Mesodermal cell (in vitro differentiated cells): ENCODE measurements around the gene ILKAP. TPM values are rescaled to one million over a fixed set of nuclear protein-coding genes. Genes with fewer than 3 reads are reported as not detected.

Source experiments
- H3K27ac ChIP-seq: 2 replicates; pipeline ENCODE4 v1.7.0; 2013; ENCODE audit warnings: mild to moderate bottlenecking, low read depth, low read length, moderate library complexity; ENCODE audit not compliant: severe bottlenecking
- H3K36me3 ChIP-seq: 2 replicates; pipeline ENCODE4 v1.7.1; 2013; ENCODE audit warnings: mild to moderate bottlenecking, low read length, moderate library complexity; ENCODE audit not compliant: control insufficient read depth, insufficient read depth
- H3K4me1 ChIP-seq: one replicate; pipeline ENCODE4 v1.7.1; 2013; ENCODE audit warnings: mild to moderate bottlenecking, low read length; ENCODE audit not compliant: insufficient read depth, control insufficient read depth, poor library complexity, severe bottlenecking
- H3K4me3 ChIP-seq: 2 replicates; pipeline ENCODE4 v1.7.0; 2013; ENCODE audit warnings: low read length, control low read depth, mild to moderate bottlenecking; ENCODE audit not compliant: insufficient read depth, poor library complexity, severe bottlenecking; ENCODE audit errors: extremely low read depth
- H3K9me3 ChIP-seq: 2 replicates; pipeline ENCODE4 v1.7.1; 2013; ENCODE audit warnings: mild to moderate bottlenecking, low read length, moderate library complexity; ENCODE audit not compliant: control insufficient read depth
- WGBS, 2 experiments: methylation state at CpG; one replicate each; pipeline ENCODE4 v1.1.5; 2013; ENCODE audit warnings: missing lambda C conversion rate in 2 of 2; ENCODE audit not compliant: insufficient coverage in 2 of 2; 5-methylcytosine and 5-hydroxymethylcytosine counted together
- polyA plus RNA-seq, 2 experiments: library from polyadenylated mRNA; stranded (reverse); fragments of 50-300 nt; gene quantifications; one replicate each; pipeline ENCODE4 v1.2.3, GENCODE V29; 2013

ILKAP gene, protein sequence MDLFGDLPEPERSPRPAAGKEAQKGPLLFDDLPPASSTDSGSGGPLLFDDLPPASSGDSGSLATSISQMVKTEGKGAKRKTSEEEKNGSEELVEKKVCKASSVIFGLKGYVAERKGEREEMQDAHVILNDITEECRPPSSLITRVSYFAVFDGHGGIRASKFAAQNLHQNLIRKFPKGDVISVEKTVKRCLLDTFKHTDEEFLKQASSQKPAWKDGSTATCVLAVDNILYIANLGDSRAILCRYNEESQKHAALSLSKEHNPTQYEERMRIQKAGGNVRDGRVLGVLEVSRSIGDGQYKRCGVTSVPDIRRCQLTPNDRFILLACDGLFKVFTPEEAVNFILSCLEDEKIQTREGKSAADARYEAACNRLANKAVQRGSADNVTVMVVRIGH
- polyA plus RNA-seq (2013, experiment 1 of 2), result 30.6 TPM
- polyA plus RNA-seq (2013, experiment 2 of 2), result 32.2 TPM

DNA sequence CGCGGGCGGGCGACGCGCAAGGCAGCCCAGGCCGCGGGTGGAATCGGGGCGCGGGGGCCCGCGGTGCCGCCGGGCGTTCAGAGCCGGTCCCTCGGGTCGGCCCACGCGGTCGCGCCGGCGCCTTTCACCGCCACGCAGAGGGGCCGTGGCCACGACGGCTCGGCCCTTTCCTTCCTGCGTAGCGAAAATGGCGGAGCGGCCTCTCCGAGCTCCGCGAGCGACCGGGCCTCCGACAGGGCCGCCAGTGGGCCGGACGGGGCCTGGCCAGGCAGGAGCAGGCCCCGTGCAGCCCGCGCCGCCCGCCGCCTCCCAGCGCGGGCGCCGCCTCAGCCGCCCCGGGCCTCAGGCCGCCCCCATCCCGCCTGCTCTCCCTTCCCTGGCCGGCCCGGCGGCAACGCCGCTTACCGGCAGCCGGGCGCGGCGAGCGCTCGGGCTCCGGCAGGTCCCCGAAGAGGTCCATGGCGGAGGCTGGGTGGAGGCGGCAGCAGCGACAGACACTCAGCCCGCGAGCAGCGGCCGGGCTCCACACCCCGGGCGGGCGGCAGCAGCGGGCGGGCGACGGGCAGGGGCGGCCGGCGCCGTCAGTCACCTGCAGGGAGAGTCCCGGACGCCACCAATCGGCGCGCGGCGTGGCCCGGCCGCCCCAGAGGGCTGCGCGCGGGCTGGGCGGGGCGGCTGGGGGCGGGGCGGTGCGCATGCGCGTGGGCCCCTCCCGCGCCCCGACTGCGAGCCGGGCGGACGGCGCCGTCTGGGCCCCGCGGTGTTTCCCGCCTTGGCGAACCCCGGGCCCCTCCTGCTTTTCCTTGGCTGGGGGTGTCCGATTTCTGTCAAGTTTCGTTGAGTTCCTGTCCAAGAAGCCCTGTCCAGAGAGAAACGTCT is at the start of gene ILKAP:
Gene ILKAP, minus strand, starts transcription at position 602 of the 879 bp plus-strand sequence. Its CDS starts 142 bp downstream, at position 460.
- peaks cover 5% of the 10 kb centered on the region for H3K9me3 ChIP-seq
- WGBS, 2 experiments, result 0 to 1% methylated on average over 82 to 96 of the region's 126 CpGs
- H3K27ac ChIP-seq, result peak within 1 kb of the TSS; percentile 51
- H3K4me1 ChIP-seq, result peaks cover 6% of the 10 kb centered on the region
- peak within 1 kb of the TSS; percentile 74 for H3K4me3 ChIP-seq
- peaks cover 5% of the 10 kb centered on the region for H3K36me3 ChIP-seq

DNA sequence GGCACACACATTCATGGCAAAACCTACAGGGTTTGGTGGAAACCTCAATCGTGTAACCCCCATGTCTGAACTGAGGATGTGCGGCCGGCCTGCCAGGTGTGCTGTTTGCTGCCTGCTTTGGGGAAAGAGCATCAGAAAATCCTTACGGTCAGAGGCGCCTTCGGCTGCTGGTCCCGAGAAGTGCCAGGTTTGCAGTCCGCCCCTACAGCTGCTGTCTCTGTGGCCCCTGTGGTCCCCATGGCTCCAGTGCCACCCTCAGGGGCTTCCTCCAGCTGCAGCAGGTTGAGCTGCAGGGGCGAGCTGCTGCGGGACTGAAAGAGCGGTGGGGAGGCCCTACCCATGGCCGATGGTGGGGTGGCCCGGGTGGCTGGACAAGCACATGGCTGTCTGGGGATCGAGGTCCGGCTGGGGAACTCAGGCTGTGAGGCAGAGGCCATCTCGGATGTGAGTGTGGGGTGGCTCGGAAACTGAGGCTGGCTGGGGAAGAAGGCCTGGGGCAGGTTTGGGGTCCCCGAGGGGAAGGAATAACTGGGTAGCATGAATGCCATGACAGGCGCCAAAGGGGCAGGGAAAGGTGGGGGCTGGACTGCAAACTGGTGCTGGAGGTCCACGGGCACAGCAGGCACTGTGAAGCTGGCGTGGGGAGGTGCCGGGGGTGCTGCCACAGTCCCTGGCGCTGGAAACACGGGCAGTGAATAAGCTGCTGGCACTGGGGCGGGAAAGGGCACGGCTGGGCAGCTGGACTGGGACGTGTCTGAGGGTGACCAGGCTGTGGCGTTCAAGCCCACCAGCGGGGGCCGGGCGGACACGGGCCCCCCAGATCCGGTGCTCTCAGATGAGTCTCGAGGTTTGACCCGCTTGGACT is 49.5 kb upstream of the ILKAP start:
- 94 to 96% methylated on average over 33 to 34 of the region's 35 CpGs for WGBS, 2 experiments
- Histone ChIP-seq H3K4me1 (no peaks in the 10 kb centered on the region), H3K27ac (no peak overlapping the region), H3K36me3 (peaks cover 9% of the 10 kb centered on the region), H3K9me3 (no peaks in the 10 kb centered on the region), H3K4me3 (no peak overlapping the region)

DNA sequence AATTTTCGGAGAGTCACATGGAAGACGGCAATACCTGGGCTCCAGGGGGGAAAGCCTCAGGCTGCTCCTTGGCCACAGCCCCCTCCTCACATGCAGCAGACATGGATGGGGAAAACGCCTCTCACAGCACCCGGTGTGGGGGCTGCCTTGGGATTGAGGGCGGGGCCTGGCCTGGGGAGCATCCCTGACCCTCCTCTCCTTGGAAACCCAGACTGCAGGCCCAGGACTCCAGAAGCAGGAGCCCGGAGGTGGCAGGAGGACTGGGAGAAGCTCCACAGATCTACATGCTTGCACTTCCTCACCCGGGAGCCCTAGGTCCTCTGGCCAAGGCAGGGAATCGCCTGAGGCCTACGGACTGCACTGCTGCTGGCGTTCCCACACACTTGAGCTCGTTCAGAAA is 48.5 kb upstream of the ILKAP start:
- H3K27ac ChIP-seq, result no peak overlapping the region
- H3K36me3 ChIP-seq, result peaks cover 9% of the 10 kb centered on the region
- WGBS, 2 experiments, result 87 to 95% methylated on average over 9 to 11 of the region's 11 CpGs
- H3K4me1 ChIP-seq, result no peaks in the 10 kb centered on the region
- H3K9me3 ChIP-seq, result no peaks in the 10 kb centered on the region
- H3K4me3 ChIP-seq, result no peak overlapping the region

DNA sequence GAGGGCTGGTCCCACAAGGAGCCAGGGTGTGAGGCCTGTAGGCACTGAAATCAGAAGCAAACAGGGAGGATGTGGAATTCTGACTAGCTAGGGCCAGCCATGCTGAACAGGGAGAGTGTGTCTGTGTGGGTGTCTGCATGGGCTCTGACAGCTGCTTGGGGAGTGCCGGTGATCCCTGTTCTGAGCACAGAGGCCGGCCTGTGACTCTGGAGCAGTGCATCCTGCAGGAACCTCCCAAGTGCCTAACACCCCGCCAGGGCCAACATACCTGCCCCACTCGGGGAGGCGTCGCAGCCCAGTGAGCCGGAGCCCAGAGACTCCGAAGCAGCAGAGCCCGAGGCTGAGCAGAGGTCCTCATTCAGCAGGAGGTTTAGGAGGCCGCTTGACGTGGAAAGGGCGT is 47.8 kb upstream of the ILKAP start:
- Histone ChIP-seq H3K4me3 (no peak overlapping the region), H3K9me3 (no peaks in the 10 kb centered on the region), H3K4me1 (no peaks in the 10 kb centered on the region), H3K27ac (no peak overlapping the region), H3K36me3 (peaks cover 9% of the 10 kb centered on the region)
- 93 to 97% methylated on average over 7 to 12 of the region's 12 CpGs for WGBS, 2 experiments

DNA sequence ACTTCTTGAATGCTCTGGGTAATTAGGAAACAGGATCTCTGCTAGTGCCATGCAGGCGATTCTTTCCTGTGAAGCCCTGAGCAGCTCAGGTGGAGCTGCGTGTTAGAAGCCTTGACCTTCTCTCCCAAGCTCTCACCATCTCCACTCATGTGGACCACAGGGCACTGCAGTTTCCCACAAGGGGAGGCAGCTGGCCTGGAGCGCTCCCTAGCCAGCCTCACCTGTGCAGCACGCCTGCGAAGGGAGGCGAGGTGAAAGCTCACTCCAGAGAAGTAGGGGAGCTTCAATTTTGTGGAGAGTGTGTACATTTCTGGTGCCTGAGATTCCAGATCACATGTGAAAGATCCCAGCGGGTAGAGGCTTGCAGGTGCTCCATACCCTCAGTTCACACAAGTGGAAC is 47.4 kb upstream of the ILKAP start:
- H3K27ac ChIP-seq, result no peak overlapping the region
- no peak overlapping the region for H3K4me3 ChIP-seq
- no peaks in the 10 kb centered on the region for H3K9me3 ChIP-seq
- peaks cover 9% of the 10 kb centered on the region for H3K36me3 ChIP-seq
- WGBS, 2 experiments, result 88 to 98% methylated on average over 4 to 5 of the region's 7 CpGs
- H3K4me1 ChIP-seq, result no peaks in the 10 kb centered on the region

DNA sequence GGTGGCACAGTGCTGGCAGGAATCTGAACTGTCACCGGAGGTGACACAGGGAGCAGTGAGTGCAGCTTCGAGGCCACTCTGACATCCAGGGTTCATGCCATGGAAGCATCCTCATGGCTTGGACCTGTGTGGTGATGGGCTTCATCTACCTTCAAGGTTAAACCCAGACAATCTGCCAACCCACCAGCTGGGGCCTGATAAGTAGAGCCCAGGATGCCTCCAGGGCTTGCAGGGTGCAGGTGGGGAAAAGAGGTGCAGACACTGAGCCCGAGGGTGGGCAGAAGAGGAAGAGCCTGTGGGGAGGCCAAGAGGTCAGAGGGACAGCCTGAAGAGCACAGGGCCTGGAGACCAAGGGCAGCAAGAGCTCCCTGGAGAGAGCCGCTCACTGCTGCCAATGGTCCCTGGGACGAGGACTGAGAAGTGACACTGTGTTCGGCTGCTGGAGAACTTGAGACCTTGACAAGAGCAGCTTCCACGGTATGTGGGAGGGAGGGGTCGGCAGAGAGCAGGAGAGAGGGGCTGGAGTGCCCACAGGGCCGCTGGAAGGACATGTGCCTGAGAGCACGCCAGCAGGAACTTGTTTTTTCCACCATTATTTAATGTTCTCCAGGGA is 44.5 kb upstream of the ILKAP start:
- WGBS, 2 experiments, result 91 to 93% methylated on average over 8 of the region's 10 CpGs
- no peaks in the 10 kb centered on the region for H3K4me1 ChIP-seq
- H3K36me3 ChIP-seq, result peaks cover 2% of the 10 kb centered on the region
- no peaks in the 10 kb centered on the region for H3K9me3 ChIP-seq
- H3K4me3 ChIP-seq, result no peak overlapping the region
- H3K27ac ChIP-seq, result no peak overlapping the region

DNA sequence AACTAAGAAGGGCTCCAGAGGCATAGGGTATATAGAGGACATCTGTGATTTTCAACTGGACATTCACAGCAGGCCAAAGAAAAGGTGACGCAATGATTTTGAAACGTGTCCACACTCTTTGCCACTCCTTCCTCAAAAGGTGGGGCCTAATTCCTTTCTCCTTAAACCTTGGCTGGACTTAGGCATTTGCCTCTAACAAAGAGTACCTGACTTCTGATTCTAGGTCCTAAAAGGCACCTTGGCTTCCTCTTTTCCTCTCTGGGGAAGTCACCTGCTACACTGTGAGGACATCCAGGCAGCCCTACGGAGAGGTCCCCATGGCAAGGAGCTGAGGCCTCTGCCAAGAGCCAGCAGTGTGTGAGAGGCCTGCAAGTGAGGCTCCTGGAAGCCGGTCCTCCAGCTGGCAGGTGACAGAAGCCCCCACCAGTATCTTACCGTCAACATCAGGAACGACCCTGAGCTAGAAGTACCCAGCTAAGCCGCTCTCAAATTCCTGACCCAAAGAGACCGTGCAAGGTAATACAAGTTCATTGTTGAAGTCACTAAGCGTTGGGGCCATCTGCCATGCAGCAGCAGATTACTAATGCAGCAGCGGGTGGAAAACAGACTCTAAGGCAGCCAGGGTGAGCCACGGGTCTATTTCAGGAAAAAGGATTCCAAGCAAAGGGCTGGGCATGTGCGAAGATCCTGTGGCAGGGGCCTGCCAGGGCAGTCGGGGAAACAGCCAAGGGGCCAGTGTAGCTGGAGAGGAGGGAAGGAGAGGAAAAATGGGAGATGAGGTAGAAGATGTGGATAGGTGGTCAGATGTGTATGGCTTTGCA is 43.7 kb upstream of the ILKAP start:
- Histone ChIP-seq H3K4me3 (no peak overlapping the region), H3K4me1 (peaks cover 3% of the 10 kb centered on the region), H3K27ac (no peak overlapping the region), H3K9me3 (no peaks in the 10 kb centered on the region), H3K36me3 (no peaks in the 10 kb centered on the region)
- WGBS, 2 experiments, result 91 to 94% methylated on average over 11 to 13 of the region's 13 CpGs

DNA sequence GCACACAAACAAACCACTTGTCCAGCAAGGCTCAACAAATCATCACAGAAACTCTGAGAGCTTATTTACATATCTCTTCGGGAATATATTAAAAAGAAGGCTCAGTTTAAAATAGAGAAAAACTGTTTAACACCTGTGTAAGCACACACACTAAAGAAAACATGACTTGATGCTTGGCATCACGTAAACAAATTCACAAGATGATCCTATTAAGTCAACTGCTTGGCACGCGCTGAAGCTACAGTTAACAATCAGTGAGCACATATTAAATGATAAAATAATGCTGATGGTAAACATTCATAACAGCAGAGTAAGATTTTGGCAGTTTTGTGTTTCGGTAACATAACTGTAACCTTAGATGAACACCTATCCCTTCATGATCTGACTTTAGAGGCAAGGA is 40.7 kb upstream of the ILKAP start:
- Histone ChIP-seq H3K4me1 (peaks cover 3% of the 10 kb centered on the region), H3K27ac (no peak overlapping the region), H3K4me3 (no peak overlapping the region), H3K36me3 (no peaks in the 10 kb centered on the region), H3K9me3 (no peaks in the 10 kb centered on the region)
- WGBS, 2 experiments, result 100% methylated on average over 1 of the region's 5 CpGs; no CpG with 5 or more reads in 1 of the 2 experiments

DNA sequence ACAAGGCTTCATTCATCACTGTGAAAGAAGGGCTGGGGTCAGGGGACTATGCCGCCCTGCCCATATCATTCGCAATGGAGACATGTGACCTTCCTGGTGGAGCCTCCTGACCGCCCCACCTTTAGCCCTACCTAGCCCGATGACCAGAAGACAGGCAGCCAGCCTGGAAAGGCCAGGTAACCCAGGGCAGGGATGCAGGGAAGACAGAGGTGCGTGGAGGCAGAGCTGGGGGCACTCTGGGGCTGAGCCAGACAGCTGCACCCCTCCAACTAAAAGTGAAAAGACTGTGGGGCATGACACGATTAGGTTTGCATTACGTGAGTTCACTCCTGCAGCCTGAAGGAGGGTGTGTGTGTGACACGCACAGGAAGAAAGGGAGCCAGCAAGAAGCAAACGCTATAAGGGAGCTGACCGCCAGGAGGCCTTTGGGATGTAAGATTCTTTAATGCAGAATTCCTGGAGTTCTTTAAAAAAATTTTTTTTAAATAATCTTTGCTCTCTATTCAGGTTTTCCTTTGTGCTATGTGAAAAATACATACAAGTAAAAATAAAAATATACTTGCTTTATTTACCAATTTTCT is 40.1 kb upstream of the ILKAP start:
- no peak overlapping the region for H3K4me3 ChIP-seq
- H3K27ac ChIP-seq, result no peak overlapping the region
- 86 to 88% methylated on average over 9 to 10 of the region's 10 CpGs for WGBS, 2 experiments
- no peaks in the 10 kb centered on the region for H3K9me3 ChIP-seq
- H3K4me1 ChIP-seq, result peaks cover 3% of the 10 kb centered on the region
- H3K36me3 ChIP-seq, result no peaks in the 10 kb centered on the region
